Fibroblast of lung (primary cell): ENCODE results near the gene ATG13. TPM values are rescaled to one million over a fixed set of nuclear protein-coding genes. Genes with fewer than 3 reads are reported as not detected.
"Not testable (repeated sequence)": the region's sequence is repeated elsewhere in the genome, so short reads cannot be mapped to it uniquely, and the experiment has no call there.

ENCODE experiments used
- DNase-seq, 2 donors: peaks; one replicate each; pipeline versions ENCODE4 v3.0.0 to v3.0.0-alpha.2; 2010; ENCODE audit warnings: low read depth in 2 of 2
- H2AFZ ChIP-seq: 2 replicates; pipeline ENCODE4 v1.5.1; 2012; ENCODE audit warnings: low read length, control low read depth, inconsistent platforms
- H3K27ac ChIP-seq: 2 replicates; pipeline ENCODE4 v1.5.1; 2011; ENCODE audit warnings: low read length, control low read depth; ENCODE audit not compliant: insufficient read depth
- H3K27me3 ChIP-seq: 2 replicates; pipeline ENCODE4 v1.5.1; 2011; ENCODE audit warnings: mild to moderate bottlenecking, low read length; ENCODE audit not compliant: control insufficient read depth, insufficient read depth
- H3K36me3 ChIP-seq: 2 replicates; pipeline ENCODE4 v1.5.1; 2011; ENCODE audit warnings: low read length; ENCODE audit not compliant: control insufficient read depth, insufficient read depth
- H3K4me1 ChIP-seq: 2 replicates; pipeline ENCODE4 v1.5.1; 2011; ENCODE audit warnings: low read length; ENCODE audit not compliant: control insufficient read depth, insufficient read depth; ENCODE audit errors: extremely low read depth
- H3K4me2 ChIP-seq: 2 replicates; pipeline ENCODE4 v1.5.1; 2011; ENCODE audit warnings: low read length, control low read depth; ENCODE audit not compliant: insufficient read depth; ENCODE audit errors: extremely low read depth
- H3K4me3 ChIP-seq, 4 experiments: fragments of 200-600 bp in 1 of 4; sonication (generic) in 1 of 4; replicated peaks in 1 of 4; 2 replicates each; pipeline ENCODE4 v1.5.1; 2011 to 2016; ENCODE audit warnings: low read length in 4 of 4, low read depth in 3 of 4, mild to moderate bottlenecking in 3 of 4, control low read depth in 2 of 4, inconsistent platforms in 1 of 4, mixed read lengths in 1 of 4; ENCODE audit not compliant: insufficient read depth in 1 of 4; ENCODE audit errors: control extremely low read depth in 1 of 4
- H3K79me2 ChIP-seq: 2 replicates; pipeline ENCODE4 v1.5.1; 2012; ENCODE audit warnings: mild to moderate bottlenecking, low read length, inconsistent platforms; ENCODE audit not compliant: control insufficient read depth, insufficient read depth
- H3K9ac ChIP-seq: 2 replicates; pipeline ENCODE4 v1.5.1; 2011; ENCODE audit warnings: mild to moderate bottlenecking, low read length, control low read depth; ENCODE audit not compliant: insufficient read depth
- H3K9me3 ChIP-seq: 2 replicates; pipeline ENCODE4 v1.5.1; 2012; ENCODE audit warnings: low read depth, low read length; ENCODE audit not compliant: control insufficient read depth, insufficient read depth
- H4K20me1 ChIP-seq: 2 replicates; pipeline ENCODE4 v1.5.1; 2011; ENCODE audit warnings: low read length; ENCODE audit not compliant: control insufficient read depth, insufficient read depth; ENCODE audit errors: extremely low read depth
- CTCF ChIP-seq, 2 donors: IDR thresholded peaks in 1 of 2; conservative IDR thresholded peaks in 1 of 2; 1 replicate in 1 of 2; 2 replicates in 1 of 2; pipeline ENCODE4 v1.5.1; 2011 to 2012; ENCODE audit warnings: low read length in 2 of 2, control low read depth in 1 of 2, inconsistent platforms in 1 of 2, low read depth in 1 of 2, mild to moderate bottlenecking in 1 of 2
- EZH2 ChIP-seq: IDR thresholded peaks from 2 replicates; pipeline ENCODE4 v1.5.1; 2012; ENCODE audit warnings: low read length, control low read depth, mild to moderate bottlenecking; ENCODE audit errors: missing control alignments
- polyA plus RNA-seq, 2 donors: library from polyadenylated mRNA; depleted of rRNA in 1 of 2; stranded (reverse) in 1 of 2; unstranded in 1 of 2; fragments of >200 nt; gene quantifications; 2 replicates each; pipeline ENCODE4 v1.2.1, GENCODE V29; 2011 to 2012; ENCODE audit warnings: missing spikeins in 1 of 2
- total RNA-seq: library from RNA; depleted of rRNA; stranded (reverse); fragments of >200 nt; gene quantifications from 2 replicates; pipeline ENCODE4 v1.2.1, GENCODE V29; 2014

Gene ATG13
- total and polyA plus RNA-seq, 2 donors (not counting 1 experiment from before 2014, with no cell fraction given): 44.9 to 67.4 TPM

- H4K20me1 ChIP-seq: no peaks in the 10 kb centered on the region
- peaks cover 10% of the 10 kb centered on the region for H3K79me2 ChIP-seq
- H2AFZ ChIP-seq: no peak overlapping the region
- peaks cover 11% of the 10 kb centered on the region for H3K4me1 ChIP-seq
- no peak overlapping the region for H3K9ac ChIP-seq
- no peak overlapping the region for H3K4me3 ChIP-seq
- DNase-seq: no peak
- TF ChIP-seq EZH2 (no peak), CTCF (conservative IDR thresholded peaks at IDR 0.05 in 1 of 2, IDR thresholded peaks at IDR 0.05 in 1 of 2; ENCODE audit: low read depth in 1 of 2, low read length in 2 of 2) (no peak)
- no peak overlapping the region for H3K27ac ChIP-seq
- no peaks in the 10 kb centered on the region for H3K9me3 ChIP-seq
- no peak overlapping the region for H3K4me2 ChIP-seq
- H3K36me3 ChIP-seq: peaks cover 22% of the 10 kb centered on the region
- no peaks in the 10 kb centered on the region for H3K27me3 ChIP-seq
These were observed 89.5 kb downstream of the ATG13 start for GRCh38 chr11:46706886-46707285.

GRCh38 chr11:46709351-46709750 is 92.0 kb downstream of the ATG13 start:
- peaks cover 13% of the 10 kb centered on the region for H3K36me3 ChIP-seq
- not testable (repeated sequence) for H3K4me2 ChIP-seq, H4K20me1 ChIP-seq, H3K79me2 ChIP-seq, H3K27me3 ChIP-seq, H3K27ac ChIP-seq, H3K9me3 ChIP-seq, H2AFZ ChIP-seq, H3K9ac ChIP-seq, H3K4me3 ChIP-seq, DNase-seq
- H3K4me1 ChIP-seq: peaks cover 16% of the 10 kb centered on the region

- Histone ChIP-seq H3K4me2 (peak overlapping the region; percentile 11), H3K27me3 (no peaks in the 10 kb centered on the region), H3K4me3 (no peak overlapping the region), H3K79me2 (no peaks in the 10 kb centered on the region), H4K20me1 (no peaks in the 10 kb centered on the region), H3K4me1 (peaks cover 17% of the 10 kb centered on the region), H3K27ac (peak overlapping the region; percentile 79), H3K36me3 (peaks cover 3% of the 10 kb centered on the region), H3K9me3 (no peaks in the 10 kb centered on the region), H3K9ac (peak overlapping the region; percentile 23), H2AFZ (peak overlapping the region; percentile 81)
- DNase-seq: peak; percentile 95 to 97
- no peak for TF ChIP-seq EZH2
- TF ChIP-seq CTCF (conservative IDR thresholded peaks at IDR 0.05 in 1 of 2, IDR thresholded peaks at IDR 0.05 in 1 of 2; ENCODE audit: low read depth in 1 of 2, low read length in 2 of 2): no peak
These were observed 93.5 kb downstream of the ATG13 start for GRCh38 chr11:46710821-46711269.
